HG02973 (cell line): ENCODE results near the gene LAMA1.

Source experiments
- ATAC-seq: cut with Tn5 transposase; IDR thresholded peaks from one replicate; pipeline ENCODE4 v1.9.1; 2021; ENCODE audit warnings: moderate library complexity; ENCODE audit not compliant: unreplicated experiment

LAMA1 gene

GRCh38 chr18:7105943-7106342, 11.7 kb downstream of the LAMA1 start:
- ATAC-seq: no peak

GRCh38 chr18:7105268-7105667, 12.3 kb downstream of the LAMA1 start:
- ATAC-seq: no peak

- ATAC-seq: no peak
Measured at GRCh38 chr18:7104649-7105048, 12.9 kb downstream of the LAMA1 start.

- no peak for ATAC-seq
Measured at GRCh38 chr18:7102131-7102530, 15.5 kb downstream of the LAMA1 start.

GRCh38 chr18:7096838-7097237, 20.8 kb downstream of the LAMA1 start:
- no peak for ATAC-seq

GRCh38 chr18:7094427-7094826, 23.2 kb downstream of the LAMA1 start:
- ATAC-seq: no peak

- no peak for ATAC-seq
Measured at GRCh38 chr18:7090771-7091170, 26.8 kb downstream of the LAMA1 start.

GRCh38 chr18:7089369-7089768, 28.2 kb downstream of the LAMA1 start:
- no peak for ATAC-seq

- no peak for ATAC-seq
Measured at GRCh38 chr18:7084080-7085065, 33.2 kb downstream of the LAMA1 start.

GRCh38 chr18:7082671-7083070, 34.9 kb downstream of the LAMA1 start:
- no peak for ATAC-seq

GRCh38 chr18:7079231-7079630, 38.4 kb downstream of the LAMA1 start:
- no peak for ATAC-seq

- no peak for ATAC-seq
Measured at GRCh38 chr18:7072593-7072992, 45.0 kb downstream of the LAMA1 start.

- ATAC-seq: no peak
Measured at GRCh38 chr18:7071600-7071999, 46.0 kb downstream of the LAMA1 start.

- ATAC-seq: no peak
Measured at GRCh38 chr18:7070466-7070865, 47.1 kb downstream of the LAMA1 start.

- no peak for ATAC-seq
Measured at GRCh38 chr18:7068871-7069590, 48.6 kb downstream of the LAMA1 start.

GRCh38 chr18:7066965-7067555, 50.5 kb downstream of the LAMA1 start:
- ATAC-seq: no peak

- ATAC-seq: no peak
Measured at GRCh38 chr18:7065736-7066135, 51.9 kb downstream of the LAMA1 start.

- no peak for ATAC-seq
Measured at GRCh38 chr18:7064346-7064745, 53.3 kb downstream of the LAMA1 start.

- ATAC-seq: no peak
Measured at GRCh38 chr18:7062811-7063210, 54.8 kb downstream of the LAMA1 start.

- ATAC-seq: no peak
Measured at GRCh38 chr18:7062236-7062635, 55.4 kb downstream of the LAMA1 start.

- no peak for ATAC-seq
Measured at GRCh38 chr18:7059276-7059675, 58.3 kb downstream of the LAMA1 start.

- no peak for ATAC-seq
Measured at GRCh38 chr18:7056026-7056425, 61.6 kb downstream of the LAMA1 start.
